T-helper 2 cell treated with Interferon-gamma antibody and Interleukin-4, amounts not matched to agents 100 ng/mL and 5 ng/mL, for 36 hours (primary cell): ENCODE measurements around the gene ZDHHC14. TPM values are rescaled to one million over a fixed set of nuclear protein-coding genes. Genes with fewer than 3 reads are reported as not detected.
"Not testable (repeated sequence)": the region's sequence is repeated elsewhere in the genome, so short reads cannot be mapped to it uniquely, and the experiment has no call there.

Source experiments
- intact Hi-C: fragments of 100-400 bp; cut with micrococcal nuclease; formaldehyde crosslinking; loops from one replicate; pipeline ENCODE4 v1.15.1; 2023
- total RNA-seq: library from RNA; stranded (reverse); gene quantifications from 2 replicates; pipeline ENCODE4 v1.2.3, GENCODE V29; 2022

Gene ZDHHC14
- 6.8 and 8.4 TPM in 2 replicates for total RNA-seq

DNA sequence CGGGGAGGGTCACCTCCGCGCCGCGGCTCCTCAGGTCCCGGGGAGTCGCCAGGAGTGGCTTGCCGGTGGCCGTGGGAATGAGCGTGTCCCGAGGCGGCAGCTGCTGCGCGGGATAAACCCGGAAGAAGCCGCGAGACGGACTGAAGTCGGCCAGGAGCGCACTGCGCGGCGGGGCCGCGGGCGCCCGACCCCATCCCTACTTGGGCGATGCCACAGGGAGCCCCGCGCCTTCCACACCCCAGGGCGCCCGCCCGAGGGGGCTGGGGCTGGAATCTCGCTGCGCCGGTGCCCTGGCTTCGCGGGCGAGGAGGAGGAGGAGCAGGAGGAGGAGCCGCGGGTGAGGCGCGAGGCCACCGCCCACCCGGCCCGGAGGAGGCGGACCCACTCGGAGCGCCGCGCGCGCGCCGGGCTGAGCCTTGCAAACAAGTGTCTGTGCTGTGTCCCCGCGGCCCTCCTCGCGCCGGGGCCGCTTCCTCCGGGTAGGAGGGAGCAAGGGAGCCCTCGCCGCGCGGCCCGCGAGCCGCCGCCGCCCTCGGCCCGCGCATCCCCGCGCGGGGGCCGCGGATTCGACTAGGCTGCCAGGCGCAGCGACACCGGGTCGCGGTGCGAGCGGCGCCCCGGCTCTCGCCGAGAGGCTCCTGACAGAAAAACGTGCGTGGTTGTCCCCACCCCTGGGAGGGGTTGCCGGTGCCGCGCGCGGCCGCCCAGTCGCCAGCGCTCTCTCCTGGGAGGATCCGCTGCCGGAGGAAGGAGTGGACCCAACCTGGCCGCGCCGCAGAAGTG lies at the start of gene ZDHHC14:
ZDHHC14 (plus strand) TSS at position 412 of the 783 bp plus-strand sequence.
- intact Hi-C loops = loop anchor here (1.0 to 10.0 kb wide), 13 partner anchors 12 to 786 kb away; partner anchors contain the start of genes GTF2H5, SERAC1 and TMEM242

DNA sequence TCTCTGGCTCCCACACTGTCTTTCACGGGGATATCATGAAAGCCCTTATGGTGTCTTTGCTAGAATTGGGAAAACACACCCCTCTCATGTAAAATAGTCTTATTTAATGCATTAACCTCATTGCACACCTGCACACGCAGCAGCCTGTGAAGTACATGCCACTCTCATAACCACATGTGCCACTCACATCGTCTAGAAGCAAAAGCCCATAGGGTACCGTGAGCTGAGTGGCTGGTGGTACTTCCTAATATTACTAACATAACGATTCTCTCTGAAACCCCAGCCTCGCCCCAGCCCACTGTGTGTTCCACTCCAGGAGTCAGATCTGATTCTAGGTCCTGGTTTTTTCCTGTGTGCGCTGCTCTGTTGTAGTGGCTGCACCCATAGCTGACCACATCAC lies 48.2 kb upstream of the ZDHHC14 start:
- intact Hi-C loops = no loop called here

DNA sequence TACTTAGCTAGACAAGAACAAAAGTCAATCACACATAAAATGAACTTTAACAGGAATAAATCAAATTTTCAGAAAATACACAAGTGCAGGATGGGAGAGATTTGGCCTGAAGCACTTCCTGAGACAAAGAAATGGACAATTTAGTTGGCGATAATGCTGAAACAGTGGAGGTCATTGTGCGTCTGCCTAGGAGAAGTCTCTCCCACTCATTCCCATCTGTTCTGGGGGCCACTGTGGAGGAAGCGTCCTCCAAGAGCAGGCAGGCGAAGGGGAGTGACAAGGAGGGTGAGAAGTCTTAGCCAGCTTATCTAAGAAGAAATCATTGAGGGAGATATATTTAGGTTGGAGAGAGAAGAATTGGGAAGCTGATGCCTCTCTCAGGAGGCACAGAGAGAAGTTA lies 47.5 kb upstream of the ZDHHC14 start:
- intact Hi-C loops = no loop called here

DNA sequence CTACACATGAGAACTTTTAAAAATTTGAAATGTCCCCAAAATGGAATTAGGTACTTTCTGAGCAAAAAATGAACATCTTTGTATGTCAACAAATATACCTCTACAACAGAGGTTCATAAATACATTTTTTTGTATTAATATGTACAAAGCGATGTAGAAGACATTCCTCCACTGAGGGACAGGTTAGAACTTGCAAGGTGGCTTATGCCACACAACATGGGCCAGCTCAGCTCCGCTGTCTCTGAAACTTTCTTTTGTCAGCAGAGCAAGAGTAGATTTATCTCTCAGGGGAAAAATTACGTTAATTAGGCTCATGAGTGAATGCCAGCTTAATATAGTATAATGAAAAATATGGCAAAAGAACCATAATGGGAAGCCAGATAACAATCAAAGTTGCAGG lies 47.0 kb upstream of the ZDHHC14 start:
- intact Hi-C loops = loop anchor here (2.0 kb wide), 1 partner anchor 19 kb away; no protein-coding TSS in a partner anchor

DNA sequence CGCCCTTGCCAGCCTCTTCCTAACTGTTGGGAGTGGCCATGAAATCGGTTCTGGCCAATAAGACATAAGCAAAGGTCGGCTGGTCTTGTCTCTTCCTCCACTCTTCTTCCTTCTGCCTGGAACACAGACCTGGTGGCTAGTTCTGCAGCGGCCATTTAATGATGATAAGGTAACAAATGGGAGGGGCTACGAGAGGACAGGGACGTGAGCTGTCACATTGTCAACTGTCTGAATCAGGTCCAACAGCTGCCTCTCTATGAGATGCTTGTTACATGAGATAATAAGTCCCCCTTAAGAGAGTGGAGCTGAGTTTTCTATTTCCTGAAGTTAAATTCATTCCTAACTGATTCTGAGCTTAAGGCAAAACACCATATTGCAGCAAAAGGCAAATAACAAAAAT lies 45.2 kb upstream of the ZDHHC14 start:
- intact Hi-C loops = loop anchor here (2.0 kb wide), 1 partner anchor 21 kb away; no protein-coding TSS in a partner anchor

DNA sequence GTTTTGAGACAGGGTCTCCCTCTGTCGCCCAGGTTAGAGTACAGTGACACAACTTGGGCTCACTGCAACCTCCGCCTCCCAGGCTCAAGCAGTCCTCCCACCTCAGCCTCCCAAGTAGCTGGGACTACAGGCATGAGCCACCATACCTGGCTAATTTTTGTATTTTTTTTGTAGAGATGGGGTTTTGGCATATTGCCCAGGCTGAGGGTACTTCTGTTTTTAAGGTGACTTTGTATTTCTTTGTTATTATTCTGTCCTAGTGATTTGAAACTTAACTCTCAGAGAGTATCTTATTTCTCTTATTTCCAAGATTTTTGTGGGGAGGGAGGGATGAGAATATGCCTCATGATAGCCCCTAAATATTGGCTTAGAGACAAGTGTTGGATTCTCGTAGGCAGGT lies 43.7 kb upstream of the ZDHHC14 start:
- intact Hi-C loops = not testable (repeated sequence)

DNA sequence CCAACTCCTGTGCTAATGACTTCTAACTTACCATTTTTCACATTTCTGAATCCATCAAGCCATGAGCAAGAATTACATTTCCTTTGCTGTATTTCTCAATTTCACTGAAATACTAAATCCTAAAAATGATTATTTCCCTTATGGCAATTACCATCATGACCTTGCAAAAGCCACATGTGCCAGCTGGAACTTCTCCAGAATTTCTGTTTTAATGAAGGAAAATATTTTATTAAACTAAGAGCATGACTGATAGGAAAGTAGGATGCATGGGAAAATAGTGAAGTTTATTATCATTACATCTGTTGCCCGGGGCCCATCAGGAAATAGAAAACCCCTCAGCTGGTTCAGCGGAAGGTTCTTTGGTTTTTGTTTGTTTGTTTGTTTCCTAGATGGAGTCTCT lies 43.2 kb upstream of the ZDHHC14 start:
- intact Hi-C loops = no loop called here

DNA sequence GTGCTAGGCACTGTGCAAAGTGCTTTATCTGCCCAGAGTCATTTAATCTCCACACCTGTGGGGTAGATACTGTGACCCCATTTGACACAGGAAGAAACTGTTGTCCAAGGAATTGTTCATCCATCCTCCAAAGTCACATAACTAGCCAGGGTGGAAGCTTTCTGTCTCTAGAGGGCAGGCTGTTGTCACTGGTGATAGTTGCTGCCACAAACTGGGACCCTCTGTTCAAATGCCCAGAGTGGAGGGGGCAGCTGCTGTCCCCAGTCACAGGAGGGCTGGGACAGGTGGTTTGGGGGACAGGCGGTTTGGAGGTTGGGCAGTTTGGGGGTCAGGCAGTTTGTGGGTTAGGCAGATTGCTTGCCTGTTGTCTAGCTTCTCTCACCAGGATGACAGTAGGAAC lies 41.6 kb upstream of the ZDHHC14 start:
- intact Hi-C loops = no loop called here

DNA sequence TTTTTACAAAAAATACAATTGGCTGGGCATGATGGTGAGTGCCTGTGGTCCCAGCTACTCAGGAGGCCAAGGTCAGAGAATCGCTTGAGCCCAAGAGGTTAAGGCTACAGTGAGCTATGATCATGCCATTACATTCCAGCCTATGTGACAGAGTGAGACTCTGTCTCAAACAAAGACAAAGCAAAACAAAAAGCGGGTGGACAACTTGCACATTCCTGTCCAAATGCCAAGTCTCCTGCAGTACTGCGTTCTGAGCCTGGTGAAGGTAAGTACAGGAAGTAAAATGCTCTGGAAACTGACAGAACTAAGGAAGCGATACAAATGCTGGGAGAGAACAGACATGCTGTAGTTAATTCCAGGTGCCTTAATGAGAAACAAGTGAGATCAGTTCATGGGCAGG lies 37.3 kb upstream of the ZDHHC14 start:
- intact Hi-C loops = no loop called here

DNA sequence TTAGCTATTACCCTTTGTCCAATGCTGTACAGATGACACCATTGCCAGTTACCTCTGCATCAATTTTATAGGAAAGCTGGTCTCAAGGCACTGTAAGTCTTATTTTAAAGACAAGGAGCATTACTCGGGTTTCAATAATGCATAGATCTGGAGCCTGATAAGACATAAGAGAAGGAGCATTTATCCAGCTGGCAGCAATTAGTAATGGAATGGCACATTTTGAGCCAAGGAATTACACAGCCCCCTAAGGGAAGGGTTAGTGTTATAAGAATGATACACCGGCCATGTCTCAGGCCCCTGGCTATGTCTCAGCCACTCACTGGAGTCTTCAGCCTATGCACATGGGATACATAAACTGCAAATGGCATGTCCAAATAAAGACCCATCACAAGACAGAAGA lies 34.6 kb upstream of the ZDHHC14 start:
- intact Hi-C loops = no loop called here

DNA sequence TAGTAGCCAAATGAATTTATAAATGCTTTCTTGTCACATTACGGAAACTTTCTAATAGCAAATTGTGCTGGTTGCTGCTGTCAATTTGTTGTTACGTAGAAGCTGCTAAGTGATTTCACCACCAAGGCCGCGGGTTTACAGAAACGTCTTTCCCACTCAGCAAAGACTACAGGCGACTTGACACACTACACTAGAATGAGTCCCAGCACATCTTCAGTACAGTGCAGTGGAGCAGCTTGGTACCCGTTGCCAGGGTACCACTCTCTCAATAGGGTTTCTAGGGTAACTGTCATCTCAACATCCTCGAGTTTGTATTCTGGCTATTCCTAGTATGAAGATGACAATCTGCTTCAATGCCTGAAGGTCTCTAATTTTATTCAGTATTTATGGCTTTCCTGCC lies 22.7 kb upstream of the ZDHHC14 start:
- intact Hi-C loops = no loop called here

DNA sequence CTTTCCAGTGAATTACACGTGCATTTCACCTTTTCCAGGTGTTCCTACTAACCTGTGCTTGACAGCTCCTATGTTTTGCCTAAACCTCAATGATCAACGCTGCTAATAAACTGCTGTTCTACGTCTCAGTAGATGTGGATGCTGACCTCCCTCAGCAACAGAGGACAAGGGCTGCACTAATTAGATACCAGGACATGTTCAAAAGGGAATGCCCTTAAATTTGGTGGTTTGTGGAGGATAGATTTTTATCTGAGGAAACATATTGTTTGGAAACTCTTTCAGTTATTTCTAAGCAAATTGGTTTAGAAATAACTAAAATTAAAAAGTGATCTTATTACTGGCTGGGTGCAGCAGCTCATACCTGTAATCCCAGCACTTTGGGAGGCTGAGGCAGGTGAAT lies 19.1 kb upstream of the ZDHHC14 start:
- intact Hi-C loops = no loop called here

DNA sequence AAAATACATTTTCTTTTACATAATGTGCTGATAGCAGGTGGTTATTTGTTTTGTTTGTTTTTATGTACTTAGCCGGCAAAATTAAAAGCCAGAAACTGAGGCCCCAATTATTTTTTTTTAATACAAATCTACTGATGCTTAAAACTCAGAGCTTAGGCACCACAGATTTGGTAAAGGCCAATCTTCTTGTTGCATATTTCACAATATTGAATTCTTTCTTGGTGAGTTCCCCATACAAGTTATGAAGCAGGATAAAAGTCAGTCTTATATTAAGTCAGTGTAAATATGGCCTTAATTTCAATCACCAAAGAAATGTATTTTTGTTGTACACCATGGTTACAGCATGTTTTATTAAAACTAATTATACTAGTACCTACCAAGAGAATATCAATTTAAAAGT lies 16.3 kb upstream of the ZDHHC14 start:
- intact Hi-C loops = loop anchor here (5.0 kb wide), 1 partner anchor 42 kb away; the partner anchor contains the start of gene TMEM242

DNA sequence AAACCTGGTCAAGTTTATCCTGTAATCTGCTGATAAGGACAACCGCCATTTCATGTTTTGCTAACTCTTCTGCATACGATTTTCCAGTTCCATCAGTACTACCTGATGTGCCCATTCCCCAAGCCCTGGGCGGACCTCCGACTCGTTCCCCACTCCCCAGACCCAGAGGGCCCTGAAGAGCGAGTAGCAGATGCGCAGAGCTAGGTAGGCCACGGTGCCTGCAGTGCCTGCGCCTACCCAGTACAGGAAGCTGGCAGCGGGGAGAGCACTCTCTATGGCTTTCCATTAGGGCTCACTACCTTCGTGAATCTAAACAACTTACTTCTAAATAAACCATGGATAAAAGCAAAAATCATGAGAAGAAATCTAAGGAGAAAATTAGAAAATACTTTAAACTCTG lies 14.3 kb upstream of the ZDHHC14 start:
- intact Hi-C loops = loop anchor here (5.0 kb wide), 1 partner anchor 44 kb away; the partner anchor contains the start of gene TMEM242

DNA sequence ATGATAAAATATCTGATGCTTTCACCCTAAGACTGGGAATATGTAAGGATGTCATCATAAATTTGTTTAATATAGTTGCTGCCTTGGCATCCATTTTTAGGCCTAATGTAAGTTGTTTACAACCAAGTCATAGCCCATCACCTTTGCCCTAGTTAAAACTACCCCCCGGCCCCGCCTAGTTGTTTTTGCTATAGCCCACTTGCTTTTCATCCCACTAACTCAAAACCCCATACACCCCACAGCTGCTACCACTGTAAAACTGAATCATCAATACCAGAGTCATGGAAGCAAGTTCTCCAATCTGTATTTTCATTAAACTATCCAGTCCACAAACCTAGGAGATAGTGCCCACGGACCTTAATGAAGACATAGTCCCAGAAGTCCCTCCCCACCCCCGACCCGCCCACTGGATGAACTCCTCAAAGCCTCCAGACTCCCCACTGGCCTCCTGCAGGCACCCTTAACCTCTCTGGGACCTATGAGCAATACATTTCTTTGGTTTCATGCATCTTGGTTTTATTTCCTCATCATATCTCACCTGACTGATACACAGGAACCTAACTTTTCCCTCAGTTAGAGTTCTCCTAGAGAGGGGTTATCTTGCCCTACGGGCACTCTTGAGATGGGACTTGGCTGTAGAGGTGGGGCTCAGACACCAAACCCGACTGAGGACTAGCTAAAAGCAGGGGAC lies 12.5 kb upstream of the ZDHHC14 start:
- intact Hi-C loops = loop anchor here (1.0 to 5.0 kb wide), 3 partner anchors 12 to 396 kb away; partner anchors contain the start of gene TMEM242

DNA sequence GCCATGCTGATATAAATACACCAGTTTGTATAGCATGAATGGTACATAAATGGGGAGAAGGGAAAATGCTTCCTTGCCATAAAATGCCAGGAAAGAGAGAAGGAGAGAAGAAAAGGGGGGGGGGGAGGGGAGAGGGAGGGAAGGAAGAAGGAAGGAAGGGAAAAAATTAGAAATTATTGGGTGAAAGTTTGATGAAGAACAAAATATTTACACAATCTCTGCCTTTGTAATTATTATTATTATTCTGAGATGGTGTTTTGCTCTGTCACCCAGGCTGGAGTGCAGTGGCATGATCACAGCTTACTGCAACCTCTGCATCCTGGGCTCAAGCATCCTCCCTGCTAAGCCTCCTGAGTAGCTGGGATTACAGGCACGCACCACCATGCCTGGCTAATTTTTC lies 10.2 kb upstream of the ZDHHC14 start:
- intact Hi-C loops = no loop called here

DNA sequence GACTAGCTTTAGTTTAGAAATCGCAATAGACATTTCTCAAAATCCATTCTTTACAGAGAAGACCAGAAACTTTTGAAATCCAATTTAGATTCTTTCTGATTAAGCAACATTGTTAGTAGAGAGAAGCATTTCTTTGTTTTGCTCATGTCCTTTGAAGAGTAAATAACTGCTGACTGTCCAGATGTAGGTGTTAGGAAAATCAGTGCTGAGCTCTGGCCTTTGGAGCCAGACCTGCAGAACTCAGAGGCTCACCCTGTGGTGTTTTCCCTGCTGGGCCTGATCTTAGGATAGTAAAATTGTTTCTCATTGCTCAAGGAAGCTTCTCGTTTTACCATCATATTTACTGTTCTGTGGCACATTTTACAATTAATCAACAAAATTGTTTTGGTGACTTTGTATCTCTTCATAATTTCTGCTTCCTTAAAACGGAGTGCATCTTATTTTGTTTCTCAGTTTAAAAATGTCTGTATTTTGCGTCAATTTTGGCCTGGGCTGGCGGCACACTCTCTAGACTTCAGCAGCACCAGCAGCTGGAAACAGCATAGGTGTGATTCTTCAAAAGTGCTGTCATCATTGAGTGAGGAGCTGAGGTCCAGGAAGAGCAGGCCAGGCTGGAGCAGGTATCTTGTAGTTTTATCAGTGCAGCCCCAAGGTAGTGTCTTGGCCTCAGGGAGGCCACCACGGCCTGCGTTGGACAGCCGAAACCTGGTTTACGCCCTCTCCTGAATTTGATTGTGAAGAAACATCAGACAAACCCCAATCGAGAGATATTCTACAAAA lies 8.3 kb upstream of the ZDHHC14 start:
- intact Hi-C loops = no loop called here

DNA sequence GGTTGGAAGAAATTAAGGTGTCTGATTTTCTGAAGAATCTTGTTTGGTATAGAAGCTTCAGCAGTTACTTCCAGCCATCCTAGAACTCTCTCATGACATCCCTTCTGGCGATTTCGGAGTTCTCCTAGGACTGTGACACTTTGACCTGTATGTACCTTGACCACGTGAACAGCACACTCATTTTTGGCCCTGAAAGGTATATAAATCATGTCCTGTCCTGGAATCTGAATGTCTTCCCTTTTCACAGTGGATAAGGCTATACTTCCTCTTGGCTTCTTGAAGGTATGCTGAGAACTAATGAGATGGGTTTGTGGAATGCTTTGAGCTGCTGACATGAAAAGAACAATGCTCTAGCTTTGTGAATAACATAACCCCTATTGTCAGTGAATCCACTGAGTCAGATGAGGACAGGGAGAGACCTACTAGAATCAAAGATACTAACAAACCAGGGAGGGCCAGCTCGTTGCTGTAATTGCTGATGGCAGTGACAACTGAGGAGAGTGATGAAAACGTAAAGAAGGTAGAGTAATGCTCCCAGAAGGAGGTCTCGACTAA lies 6.0 kb upstream of the ZDHHC14 start:
- intact Hi-C loops = no loop called here

DNA sequence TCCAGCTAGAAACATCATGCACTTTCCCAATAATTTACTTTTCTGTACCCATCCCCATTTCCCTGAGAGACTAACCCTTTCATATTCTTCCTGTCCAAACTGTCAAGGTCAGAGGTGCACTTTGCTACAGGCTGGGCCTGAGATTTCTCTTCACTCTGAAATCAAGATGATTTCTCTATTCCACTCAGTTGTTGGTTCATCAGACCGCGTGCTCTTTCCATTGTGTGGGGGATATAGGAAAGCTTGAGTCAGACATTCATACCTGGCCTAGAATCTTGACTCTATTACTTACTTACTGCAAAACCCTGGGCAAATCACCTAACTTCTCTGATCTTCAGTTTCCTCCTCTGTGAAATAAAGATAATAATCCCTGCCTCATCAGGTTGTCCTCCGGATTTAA lies 4.7 kb upstream of the ZDHHC14 start:
- intact Hi-C loops = no loop called here

DNA sequence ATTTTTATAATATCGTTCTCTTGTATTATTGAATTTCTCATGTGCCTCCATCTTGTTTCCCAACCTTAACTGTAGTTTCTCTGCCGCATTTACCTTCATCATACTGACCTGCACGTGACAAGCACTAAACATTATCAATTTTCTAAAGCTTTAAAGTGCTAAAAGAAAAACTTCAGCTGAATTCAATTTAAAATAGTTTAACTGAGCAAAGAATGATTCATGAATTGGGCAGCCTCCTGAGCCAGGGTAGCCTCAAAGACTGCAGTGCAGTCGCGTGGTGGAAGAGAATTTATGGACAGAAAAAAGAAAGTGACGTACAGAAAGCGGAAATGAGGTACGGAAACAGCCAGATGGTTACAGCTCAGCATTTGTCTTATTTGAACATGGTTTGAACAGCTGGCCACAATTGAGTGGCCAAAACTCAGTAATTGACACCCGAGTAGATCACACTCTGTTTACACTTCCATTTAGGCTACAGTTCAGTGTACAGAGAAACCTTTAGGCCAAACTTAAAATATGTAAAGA lies 4.2 kb upstream of the ZDHHC14 start:
- intact Hi-C loops = no loop called here
